ENCODE data around the gene SLC37A2.

SLC37A2 gene

GRCh38 chr11:125071435-125071834, 8.3 kb downstream of the SLC37A2 start:
- no peak for DNase-seq (ENCODE audit: low read depth)

- no peak for DNase-seq (ENCODE audit: low read depth)
These were observed 8.7 kb downstream of the SLC37A2 start for GRCh38 chr11:125071846-125072217.

- no peak for DNase-seq (ENCODE audit: low read depth)
These were observed 9.3 kb downstream of the SLC37A2 start for GRCh38 chr11:125072218-125072960.

GRCh38 chr11:125072961-125073590, 10.0 kb downstream of the SLC37A2 start:
- no peak for DNase-seq (ENCODE audit: low read depth)

GRCh38 chr11:125073616-125074483, 10.7 kb downstream of the SLC37A2 start:
- DNase-seq (ENCODE audit: low read depth), result no peak

GRCh38 chr11:125074511-125075241, 11.6 kb downstream of the SLC37A2 start:
- DNase-seq (ENCODE audit: low read depth), result no peak

- no peak for DNase-seq (ENCODE audit: low read depth)
These were observed 12.1 kb downstream of the SLC37A2 start for GRCh38 chr11:125075242-125075625.

- DNase-seq (ENCODE audit: low read depth), result no peak
These were observed 12.8 kb downstream of the SLC37A2 start for GRCh38 chr11:125075900-125076317.

- DNase-seq (ENCODE audit: low read depth), result no peak
These were observed 13.4 kb downstream of the SLC37A2 start for GRCh38 chr11:125076378-125076945.

GRCh38 chr11:125078016-125078415, 14.9 kb downstream of the SLC37A2 start:
- no peak for DNase-seq (ENCODE audit: low read depth)

- DNase-seq (ENCODE audit: low read depth), result no peak
These were observed 15.5 kb downstream of the SLC37A2 start for GRCh38 chr11:125078516-125079140.

GRCh38 chr11:125079151-125079877, 16.2 kb downstream of the SLC37A2 start:
- DNase-seq (ENCODE audit: low read depth), result no peak

- DNase-seq (ENCODE audit: low read depth), result no peak
These were observed 16.9 kb downstream of the SLC37A2 start for GRCh38 chr11:125079878-125080530.

GRCh38 chr11:125080531-125080911, 17.4 kb downstream of the SLC37A2 start:
- no peak for DNase-seq (ENCODE audit: low read depth)

- no peak for DNase-seq (ENCODE audit: low read depth)
These were observed 18.1 kb downstream of the SLC37A2 start for GRCh38 chr11:125081098-125081798.

GRCh38 chr11:125082040-125082439, 18.9 kb downstream of the SLC37A2 start:
- no peak for DNase-seq (ENCODE audit: low read depth)

- DNase-seq (ENCODE audit: low read depth), result no peak
These were observed 19.7 kb downstream of the SLC37A2 start for GRCh38 chr11:125082611-125083311.

- no peak for DNase-seq (ENCODE audit: low read depth)
These were observed 20.4 kb downstream of the SLC37A2 start for GRCh38 chr11:125083312-125084056.

All from activated T-helper 1 cell treated with Interleukin-2 at 50 U/mL for 16 hours (primary cell).